K562 (cell line): Measurements from ENCODE around the gene DCST1. TPM values are rescaled to one million over a fixed set of nuclear protein-coding genes. Genes with fewer than 3 reads are reported as not detected.

Experiments used
- CBFB ChIP-seq: sonication (generic); formaldehyde crosslinking; IDR thresholded peaks from 2 replicates; pipeline ENCODE4 v1.4.0; 2020; ENCODE audit warnings: mild to moderate bottlenecking, missing genetic modification reagents
- EGR1 ChIP-seq: fragments of 450-650 bp; conservative IDR thresholded peaks from 2 replicates; pipeline ENCODE4 v1.6.1; 2017; ENCODE audit warnings: mild to moderate bottlenecking
- ESRRA ChIP-seq: fragments of 450-650 bp; IDR thresholded peaks from 2 replicates; pipeline ENCODE4 v1.6.1; 2014; ENCODE audit warnings: low read depth, mild to moderate bottlenecking, moderate library complexity, borderline replicate concordance
- FOXJ2 ChIP-seq: fragments of 200-800 bp; sonication (Bioruptor generic); IDR thresholded peaks from 2 replicates; pipeline ENCODE4 v1.6.1; 2016; ENCODE audit warnings: missing genetic modification characterization, missing compliant biosample characterization
- JUN ChIP-seq, 2 experiments: sonication (generic) in 1 of 2; formaldehyde crosslinking in 1 of 2; IDR thresholded peaks; 2 replicates each; pipeline versions ENCODE4 v1.6.1 to v1.8.0; 2012 to 2022; ENCODE audit warnings: borderline replicate concordance in 2 of 2, mild to moderate bottlenecking in 2 of 2, improper control_type of control experiment in 1 of 2, low read depth in 1 of 2, low read length in 1 of 2, missing genetic modification reagents in 1 of 2
- KAT8 ChIP-seq: fragments of 450-650 bp; IDR thresholded peaks from 2 replicates; pipeline ENCODE4 v1.6.1; 2016; ENCODE audit warnings: low read depth, mild to moderate bottlenecking
- MTA2 ChIP-seq: fragments of 450-650 bp; IDR thresholded peaks from 2 replicates; pipeline ENCODE4 v1.6.1; 2016; ENCODE audit warnings: low read depth
- MXI1 ChIP-seq: IDR thresholded peaks from 2 replicates; pipeline ENCODE4 v1.6.1; 2011; ENCODE audit warnings: low read depth, mild to moderate bottlenecking, improper control_type of control experiment, low read length
- NONO ChIP-seq, 2 experiments: fragments of 200-400 bp in 1 of 2; fragments of 450-650 bp in 1 of 2; formaldehyde crosslinking in 1 of 2; IDR thresholded peaks; 2 replicates each; pipeline ENCODE4 v1.6.1; 2017; ENCODE audit warnings: low read depth in 2 of 2, mild to moderate bottlenecking in 2 of 2, moderate library complexity in 2 of 2, low read length in 1 of 2
- NUFIP1 ChIP-seq: fragments of 450-650 bp; IDR thresholded peaks from 2 replicates; pipeline ENCODE4 v1.6.1; 2018; ENCODE audit not compliant: partially characterized antibody
- POLR2B ChIP-seq: fragments of 450-650 bp; IDR thresholded peaks from 2 replicates; pipeline ENCODE4 v1.6.1; 2018; ENCODE audit warnings: low read depth; ENCODE audit not compliant: partially characterized antibody
- SNIP1 ChIP-seq: fragments of 450-650 bp; IDR thresholded peaks from 2 replicates; pipeline ENCODE4 v1.7.1; 2017; ENCODE audit warnings: low read depth, mild to moderate bottlenecking
- SRF ChIP-seq, 2 experiments: fragments of 250-450, 450-650 bp in 1 of 2; sonication (Bioruptor Pico) in 1 of 2; sonication (generic) in 1 of 2; formaldehyde crosslinking; IDR thresholded peaks; 2 replicates each; pipeline versions ENCODE4 v1.5.0 to v1.5.1; 2020 to 2022; ENCODE audit warnings: mild to moderate bottlenecking in 1 of 2, missing genetic modification reagents in 1 of 2
- SRSF1 ChIP-seq: fragments of 200-400 bp; formaldehyde crosslinking; IDR thresholded peaks from 2 replicates; pipeline ENCODE4 v1.6.1; 2017; ENCODE audit warnings: mild to moderate bottlenecking, low read depth, low read length, moderate library complexity
- TEAD1 ChIP-seq, 2 experiments: fragments of 450-650 bp in 1 of 2; sonication (generic) in 1 of 2; formaldehyde crosslinking; IDR thresholded peaks; 2 replicates each; pipeline versions ENCODE4 v1.4.0 to v1.8.0; 2020 to 2022; ENCODE audit warnings: mild to moderate bottlenecking in 2 of 2, missing genetic modification reagents in 1 of 2
- ZNF584 ChIP-seq: fragments of 200-800 bp; sonication (Bioruptor generic); IDR thresholded peaks from 2 replicates; pipeline ENCODE4 v1.6.1; 2016; ENCODE audit warnings: low read depth, mild to moderate bottlenecking, missing genetic modification characterization, missing compliant biosample characterization
- polyA plus RNA-seq, 8 experiments: library from polyadenylated mRNA; depleted of rRNA in 4 of 8; stranded (reverse) in 5 of 8; unstranded in 3 of 8; fragments of >200 nt; fragmentation: Nextera tagmentation in 2 of 8; fragmentation: Illumina TruSeq in 1 of 8; extraction: Ambion mirVana in 2 of 8; extraction: Trizol in 1 of 8; gene quantifications; 2 replicates each; pipeline versions ENCODE4 v1.2.1 to v1.2.3, GENCODE V29; 2011 to 2014; ENCODE audit warnings: inconsistent platforms in 1 of 8, missing spikeins in 1 of 8
- total RNA-seq, 7 experiments: library from RNA; depleted of rRNA in 6 of 7; stranded (reverse); fragments of >200 nt in 6 of 7; fragmentation: Illumina TruSeq in 2 of 7; extraction: Trizol in 2 of 7; gene quantifications; 2 replicates each; pipeline versions ENCODE4 v1.2.1 to v1.2.3, GENCODE V29; 2011 to 2021; ENCODE audit warnings: low replicate concordance in 1 of 7
- TF ChIP-seq, protein P1 (sequence below), 3 experiments: fragments of 200-800 bp in 1 of 3; sonication (Bioruptor generic) in 1 of 3; sonication (generic) in 1 of 3; formaldehyde crosslinking in 1 of 3; IDR thresholded peaks; 2 replicates each; pipeline versions ENCODE4 v1.6.1 to v1.8.0; 2016 to 2022; ENCODE audit warnings: mild to moderate bottlenecking in 2 of 3, missing compliant biosample characterization in 2 of 3, missing genetic modification characterization in 2 of 3, missing genetic modification reagents in 1 of 3
- TF ChIP-seq, protein P2 (sequence below): fragments of 450-650 bp; IDR thresholded peaks from 2 replicates; pipeline ENCODE4 v1.6.1; 2016; ENCODE audit warnings: low read depth

The DCST1 gene
- total and polyA plus RNA-seq, 9 of the 15 experiments (the other 6 are each of a cell fraction or from before 2014, with no cell fraction given) = not detected

DNA sequence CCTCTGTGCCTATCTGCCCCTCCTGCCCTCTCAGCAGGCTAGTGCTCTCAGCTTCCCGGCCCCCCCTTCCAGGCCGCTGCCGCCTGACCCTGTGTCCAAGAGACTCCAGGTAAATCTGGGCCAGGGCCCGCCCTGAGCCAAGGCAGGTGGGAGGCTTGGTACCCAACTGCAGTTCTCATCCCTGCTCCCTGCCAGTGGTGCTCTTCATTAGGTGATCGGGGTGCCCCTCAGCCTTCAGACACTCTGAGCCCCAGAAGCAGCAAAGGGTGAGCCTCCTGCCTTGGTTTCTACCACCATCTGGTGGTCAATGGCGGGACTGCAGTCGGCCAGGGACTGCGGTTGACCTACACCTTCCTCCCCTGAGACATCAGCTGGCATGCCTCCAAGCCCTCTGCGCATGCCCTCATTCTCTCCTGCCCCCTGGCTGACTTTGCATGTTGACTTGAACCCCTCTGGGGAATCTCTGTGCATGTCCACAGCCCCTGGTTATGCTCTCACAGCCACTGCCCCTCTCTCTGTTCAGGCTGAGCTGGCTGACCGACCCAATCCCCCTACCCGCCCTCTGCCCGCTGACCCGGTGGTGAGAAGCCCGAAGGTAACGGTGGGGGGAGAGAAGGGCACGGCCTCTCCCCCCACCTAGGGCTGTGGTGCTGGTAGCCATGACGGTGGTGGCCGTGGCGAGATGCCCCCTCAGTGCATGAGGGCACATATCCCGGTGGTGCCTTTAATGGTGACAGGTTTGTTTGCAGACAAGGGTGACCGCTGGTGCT, 27.9 kb downstream of the DCST1 start (continued):
- TF ChIP-seq FOXJ2 (tag) = no peak
- TF ChIP-seq NONO (IDR thresholded peaks at IDR 0.05; ENCODE audit: low read depth in 2 of 2, low read length in 1 of 2) = 0 out of 4 replicates have a peak, but pooled peaks of 1 of the 2 experiments have one; percentile 20
- no peak for TF ChIP-seq MXI1
- no peak for TF ChIP-seq NUFIP1
- TF ChIP-seq KAT8 = no peak
- no peak for TF ChIP-seq POLR2B
- no peak for TF ChIP-seq MTA2
- no peak for TF ChIP-seq ZNF584 (CRISPR knock-in tag)
- TF ChIP-seq, protein P1, sequence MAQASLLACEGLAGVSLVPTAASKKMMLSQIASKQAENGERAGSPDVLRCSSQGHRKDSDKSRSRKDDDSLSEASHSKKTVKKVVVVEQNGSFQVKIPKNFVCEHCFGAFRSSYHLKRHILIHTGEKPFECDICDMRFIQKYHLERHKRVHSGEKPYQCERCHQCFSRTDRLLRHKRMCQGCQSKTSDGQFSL (CRISPR knock-in tag; IDR thresholded peaks at IDR 0.05) = peak; percentile 76
- TF ChIP-seq, protein P1 (tag; IDR thresholded peaks at IDR 0.05) = no peak
- TF ChIP-seq SRF (CRISPR knock-in tag; IDR thresholded peaks at IDR 0.05) = peak in 1 of 2 experiments; percentile 40; a peak in 1 of 4 replicates
- TF ChIP-seq JUN (IDR thresholded peaks at IDR 0.05; ENCODE audit: borderline replicate concordance, low read depth, low read length) = 0 out of 2 replicates have a peak, but pooled peaks have one; percentile 22
- TF ChIP-seq JUN (CRISPR knock-in tag; IDR thresholded peaks at IDR 0.05; ENCODE audit: borderline replicate concordance) = no peak
- TF ChIP-seq TEAD1 (CRISPR knock-in tag; IDR thresholded peaks at IDR 0.05) = peak in 1 of 2 experiments; percentile 51; a peak in 1 of 4 replicates
- no peak for TF ChIP-seq SNIP1
- no peak for TF ChIP-seq SRSF1
- TF ChIP-seq EGR1 = no peak
- TF ChIP-seq, protein P2, sequence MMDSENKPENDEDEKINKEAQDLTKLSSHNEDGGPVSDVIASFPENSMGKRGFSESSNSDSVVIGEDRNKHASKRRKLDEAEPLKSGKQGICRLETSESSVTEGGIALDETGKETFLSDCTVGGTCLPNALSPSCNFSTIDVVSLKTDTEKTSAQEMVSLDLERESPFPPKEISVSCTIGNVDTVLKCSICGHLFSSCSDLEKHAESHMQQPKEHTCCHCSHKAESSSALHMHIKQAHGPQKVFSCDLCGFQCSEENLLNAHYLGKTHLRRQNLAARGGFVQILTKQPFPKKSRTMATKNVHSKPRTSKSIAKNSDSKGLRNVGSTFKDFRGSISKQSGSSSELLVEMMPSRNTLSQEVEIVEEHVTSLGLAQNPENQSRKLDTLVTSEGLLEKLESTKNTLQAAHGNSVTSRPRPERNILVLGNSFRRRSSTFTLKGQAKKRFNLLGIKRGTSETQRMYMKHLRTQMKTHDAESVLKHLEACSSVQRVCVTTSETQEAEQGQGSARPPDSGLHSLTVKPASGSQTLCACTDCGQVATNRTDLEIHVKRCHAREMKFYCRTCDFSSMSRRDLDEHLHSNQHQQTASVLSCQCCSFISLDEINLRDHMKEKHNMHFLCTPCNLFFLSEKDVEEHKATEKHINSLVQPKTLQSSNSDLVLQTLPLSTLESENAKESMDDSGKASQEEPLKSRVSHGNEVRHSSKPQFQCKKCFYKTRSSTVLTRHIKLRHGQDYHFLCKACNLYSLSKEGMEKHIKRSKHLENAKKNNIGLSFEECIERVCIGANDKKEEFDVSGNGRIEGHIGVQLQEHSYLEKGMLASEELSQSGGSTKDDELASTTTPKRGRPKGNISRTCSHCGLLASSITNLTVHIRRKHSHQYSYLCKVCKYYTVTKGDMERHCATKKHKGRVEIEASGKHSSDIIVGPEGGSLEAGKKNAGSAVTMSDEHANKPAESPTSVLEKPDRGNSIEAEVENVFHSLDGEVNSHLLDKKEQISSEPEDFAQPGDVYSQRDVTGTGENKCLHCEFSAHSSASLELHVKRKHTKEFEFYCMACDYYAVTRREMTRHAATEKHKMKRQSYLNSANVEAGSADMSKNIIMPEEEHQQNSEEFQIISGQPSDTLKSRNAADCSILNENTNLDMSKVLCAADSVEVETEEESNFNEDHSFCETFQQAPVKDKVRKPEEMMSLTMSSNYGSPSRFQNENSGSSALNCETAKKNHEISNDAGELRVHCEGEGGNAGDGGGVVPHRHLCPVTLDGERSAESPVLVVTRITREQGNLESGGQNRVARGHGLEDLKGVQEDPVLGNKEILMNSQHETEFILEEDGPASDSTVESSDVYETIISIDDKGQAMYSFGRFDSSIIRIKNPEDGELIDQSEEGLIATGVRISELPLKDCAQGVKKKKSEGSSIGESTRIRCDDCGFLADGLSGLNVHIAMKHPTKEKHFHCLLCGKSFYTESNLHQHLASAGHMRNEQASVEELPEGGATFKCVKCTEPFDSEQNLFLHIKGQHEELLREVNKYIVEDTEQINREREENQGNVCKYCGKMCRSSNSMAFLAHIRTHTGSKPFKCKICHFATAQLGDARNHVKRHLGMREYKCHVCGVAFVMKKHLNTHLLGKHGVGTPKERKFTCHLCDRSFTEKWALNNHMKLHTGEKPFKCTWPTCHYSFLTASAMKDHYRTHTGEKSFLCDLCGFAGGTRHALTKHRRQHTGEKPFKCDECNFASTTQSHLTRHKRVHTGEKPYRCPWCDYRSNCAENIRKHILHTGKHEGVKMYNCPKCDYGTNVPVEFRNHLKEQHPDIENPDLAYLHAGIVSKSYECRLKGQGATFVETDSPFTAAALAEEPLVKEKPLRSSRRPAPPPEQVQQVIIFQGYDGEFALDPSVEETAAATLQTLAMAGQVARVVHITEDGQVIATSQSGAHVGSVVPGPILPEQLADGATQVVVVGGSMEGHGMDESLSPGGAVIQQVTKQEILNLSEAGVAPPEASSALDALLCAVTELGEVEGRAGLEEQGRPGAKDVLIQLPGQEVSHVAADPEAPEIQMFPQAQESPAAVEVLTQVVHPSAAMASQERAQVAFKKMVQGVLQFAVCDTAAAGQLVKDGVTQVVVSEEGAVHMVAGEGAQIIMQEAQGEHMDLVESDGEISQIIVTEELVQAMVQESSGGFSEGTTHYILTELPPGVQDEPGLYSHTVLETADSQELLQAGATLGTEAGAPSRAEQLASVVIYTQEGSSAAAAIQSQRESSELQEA = no peak
- peak; percentile 87 for TF ChIP-seq ESRRA
- TF ChIP-seq CBFB (CRISPR knock-in tag) = 0 out of 2 replicates have a peak, but pooled peaks have one; percentile 69
